ENCODE results near the gene SLC9C2.
"Not testable (repeated sequence)": the region's sequence is repeated elsewhere in the genome, so short reads cannot be mapped to it uniquely, and the experiment has no call there.

Gene SLC9C2, protein sequence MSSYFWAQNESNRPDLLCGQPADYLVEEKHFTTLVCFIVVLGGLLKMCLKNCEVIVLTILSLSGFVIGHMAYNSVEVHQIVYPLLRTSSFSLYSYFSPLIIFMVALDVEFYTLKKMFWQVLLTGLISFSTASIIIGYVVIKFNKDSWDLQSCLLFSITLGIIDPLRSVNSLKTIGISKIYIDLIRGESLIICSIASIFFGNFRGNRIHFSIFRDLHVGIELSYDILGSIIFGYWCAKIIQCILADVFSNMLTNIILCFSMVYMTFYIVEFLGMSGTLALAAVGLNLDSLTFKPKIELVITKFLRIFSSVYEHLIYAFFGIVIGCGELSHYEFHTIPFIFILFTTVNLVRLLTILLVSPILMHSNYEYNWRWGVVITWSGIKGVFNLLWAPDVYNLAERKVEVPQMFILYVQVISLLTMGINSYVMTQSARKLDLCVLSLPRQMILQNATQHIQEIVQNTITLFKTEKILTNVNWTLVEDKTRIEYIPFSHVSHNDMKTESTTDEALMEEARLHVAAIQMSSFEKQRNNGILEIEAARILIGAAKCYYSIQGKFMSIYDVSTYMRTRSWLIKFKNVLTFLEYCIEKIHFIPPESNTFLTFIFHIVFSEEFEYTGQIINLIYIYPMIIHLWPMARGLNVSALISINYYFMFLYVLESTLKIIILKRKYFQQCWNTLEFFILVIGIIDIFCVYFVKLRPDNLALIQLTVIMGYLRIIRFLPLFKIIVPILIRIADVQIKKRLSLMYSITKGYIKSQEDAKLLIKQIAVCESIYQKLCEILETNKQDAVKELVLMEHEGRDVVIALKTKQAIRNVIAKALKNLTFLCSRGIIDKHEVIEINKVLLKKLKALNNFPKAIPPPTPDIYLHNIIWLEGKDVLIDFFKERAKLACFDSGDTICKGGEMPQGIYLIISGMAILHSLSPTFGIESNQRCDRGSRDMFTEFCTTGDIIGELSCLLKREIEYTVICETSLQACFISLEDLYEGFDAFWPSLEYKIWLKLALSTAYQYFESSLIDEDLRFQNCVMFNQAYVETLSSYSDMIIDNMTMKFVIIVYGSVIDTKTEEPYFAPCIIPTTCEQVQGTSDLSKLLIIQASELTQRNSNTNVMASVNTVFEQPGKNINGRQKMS

DNA sequence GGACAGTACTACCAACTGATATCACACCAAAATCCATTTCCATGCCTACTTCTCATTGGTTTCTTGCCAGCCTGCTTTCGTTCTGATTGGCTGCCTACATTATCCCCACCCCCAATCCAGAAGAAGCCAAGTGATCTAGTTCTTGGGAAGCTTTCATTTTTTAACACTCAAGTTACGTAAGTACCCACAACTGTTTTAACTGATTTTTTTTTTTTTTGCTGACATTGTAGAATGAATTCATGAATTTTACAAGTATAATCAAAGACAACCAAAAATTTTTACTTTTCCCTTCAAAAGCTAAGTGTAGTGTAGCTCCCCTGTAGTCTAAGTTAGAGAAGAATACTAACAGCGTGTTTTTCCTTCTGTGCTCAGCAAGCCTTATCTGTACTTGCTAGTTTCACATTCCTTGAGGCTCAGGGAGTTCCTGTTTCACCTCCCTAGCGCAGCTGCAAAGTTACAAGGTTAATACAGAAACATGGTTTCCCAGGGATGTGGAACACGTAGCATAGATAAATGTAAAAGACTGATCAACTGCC lies at the start of gene SLC9C2:
Gene SLC9C2, minus strand, starts transcription at position 17 of the 536 bp plus-strand sequence. CDS start 1,296 bp downstream, outside the sequence.
- Histone ChIP-seq H3K4me1 (no peaks in the 10 kb centered on the region), H3K27me3 (no peaks in the 10 kb centered on the region), H3K9me3 (no peaks in the 10 kb centered on the region), H3K36me3 (no peaks in the 10 kb centered on the region), H3K27ac (no peak within 1 kb of the TSS), H3K4me3 (peak within 1 kb of the TSS in 1 of 2 donors; percentile 15)
- TF ChIP-seq, protein P1, sequence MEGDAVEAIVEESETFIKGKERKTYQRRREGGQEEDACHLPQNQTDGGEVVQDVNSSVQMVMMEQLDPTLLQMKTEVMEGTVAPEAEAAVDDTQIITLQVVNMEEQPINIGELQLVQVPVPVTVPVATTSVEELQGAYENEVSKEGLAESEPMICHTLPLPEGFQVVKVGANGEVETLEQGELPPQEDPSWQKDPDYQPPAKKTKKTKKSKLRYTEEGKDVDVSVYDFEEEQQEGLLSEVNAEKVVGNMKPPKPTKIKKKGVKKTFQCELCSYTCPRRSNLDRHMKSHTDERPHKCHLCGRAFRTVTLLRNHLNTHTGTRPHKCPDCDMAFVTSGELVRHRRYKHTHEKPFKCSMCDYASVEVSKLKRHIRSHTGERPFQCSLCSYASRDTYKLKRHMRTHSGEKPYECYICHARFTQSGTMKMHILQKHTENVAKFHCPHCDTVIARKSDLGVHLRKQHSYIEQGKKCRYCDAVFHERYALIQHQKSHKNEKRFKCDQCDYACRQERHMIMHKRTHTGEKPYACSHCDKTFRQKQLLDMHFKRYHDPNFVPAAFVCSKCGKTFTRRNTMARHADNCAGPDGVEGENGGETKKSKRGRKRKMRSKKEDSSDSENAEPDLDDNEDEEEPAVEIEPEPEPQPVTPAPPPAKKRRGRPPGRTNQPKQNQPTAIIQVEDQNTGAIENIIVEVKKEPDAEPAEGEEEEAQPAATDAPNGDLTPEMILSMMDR (IDR thresholded peaks at IDR 0.05): no peak
- no peak for DNase-seq
- intact Hi-C loops (cut with DNase I; ENCODE audit: low total_unique reads): no loop called here

DNA sequence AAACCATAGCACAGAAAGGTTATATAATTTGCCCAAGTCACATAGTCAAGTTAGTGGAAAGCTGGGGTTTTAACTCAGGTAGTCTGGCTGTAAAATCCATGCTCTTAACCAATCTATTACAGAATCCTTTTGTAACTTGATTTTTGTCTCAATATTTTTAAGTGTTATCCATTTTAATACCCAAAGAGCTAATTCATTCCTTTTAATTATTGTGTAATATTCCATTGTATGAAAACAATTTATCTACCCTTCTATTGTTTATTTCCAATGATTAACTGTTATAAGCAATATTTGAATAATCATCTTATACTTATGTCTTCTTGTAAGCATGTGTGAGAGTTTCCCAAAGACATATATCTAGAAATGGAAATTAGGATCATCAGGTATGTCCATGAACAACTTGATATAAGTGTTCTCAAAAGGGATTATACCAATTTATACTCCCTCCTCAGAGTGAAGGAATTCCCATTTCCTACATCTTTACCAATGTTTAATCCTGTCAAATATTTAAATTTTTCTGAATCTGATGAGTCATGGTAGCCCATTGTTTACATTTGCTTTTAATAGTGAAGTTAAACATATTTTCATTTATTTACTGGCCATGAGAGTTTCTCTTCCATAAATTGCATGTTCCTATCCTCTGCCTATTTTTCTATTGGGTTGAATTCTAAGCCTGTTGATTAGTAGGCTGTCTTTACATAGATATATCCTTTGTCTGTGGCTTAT lies 46.2 kb upstream of the SLC9C2 start:
- intact Hi-C loops (cut with DNase I; ENCODE audit: low total_unique reads): no loop called here
- Histone ChIP-seq H3K27me3 (no peaks in the 10 kb centered on the region), H3K36me3 (no peaks in the 10 kb centered on the region), H3K4me1 (no peaks in the 10 kb centered on the region), H3K9me3 (no peaks in the 10 kb centered on the region), H3K27ac (no peak overlapping the region), H3K4me3 (no peak overlapping the region)
- DNase-seq: no peak
- TF ChIP-seq, protein P1 (IDR thresholded peaks at IDR 0.05): no peak

DNA sequence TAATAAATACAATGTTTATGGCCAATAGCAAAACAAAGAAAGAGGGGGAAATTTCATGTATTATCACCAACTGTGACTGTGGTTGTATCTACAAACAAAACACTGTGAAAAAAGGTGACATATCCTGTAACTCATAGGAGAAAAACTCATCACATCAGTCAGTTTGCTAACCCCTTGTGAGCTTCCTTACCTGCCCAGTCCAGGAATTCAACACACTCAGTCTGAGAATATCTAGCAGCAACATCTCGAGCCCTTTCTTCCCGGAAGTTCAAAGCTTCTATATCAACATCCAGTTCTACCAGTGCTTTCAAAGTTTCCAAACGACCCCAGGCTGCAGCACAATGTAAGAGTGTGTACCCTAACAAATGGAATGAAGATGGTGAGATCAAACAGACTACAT lies 43.8 kb upstream of the SLC9C2 start:
- TF ChIP-seq, protein P1 (IDR thresholded peaks at IDR 0.05): no peak
- Histone ChIP-seq H3K27me3 (no peaks in the 10 kb centered on the region), H3K9me3 (no peaks in the 10 kb centered on the region), H3K4me1 (no peaks in the 10 kb centered on the region), H3K4me3 (no peak overlapping the region), H3K27ac (no peak overlapping the region), H3K36me3 (no peaks in the 10 kb centered on the region)
- no peak for DNase-seq
- intact Hi-C loops (cut with DNase I; ENCODE audit: low total_unique reads): no loop called here

DNA sequence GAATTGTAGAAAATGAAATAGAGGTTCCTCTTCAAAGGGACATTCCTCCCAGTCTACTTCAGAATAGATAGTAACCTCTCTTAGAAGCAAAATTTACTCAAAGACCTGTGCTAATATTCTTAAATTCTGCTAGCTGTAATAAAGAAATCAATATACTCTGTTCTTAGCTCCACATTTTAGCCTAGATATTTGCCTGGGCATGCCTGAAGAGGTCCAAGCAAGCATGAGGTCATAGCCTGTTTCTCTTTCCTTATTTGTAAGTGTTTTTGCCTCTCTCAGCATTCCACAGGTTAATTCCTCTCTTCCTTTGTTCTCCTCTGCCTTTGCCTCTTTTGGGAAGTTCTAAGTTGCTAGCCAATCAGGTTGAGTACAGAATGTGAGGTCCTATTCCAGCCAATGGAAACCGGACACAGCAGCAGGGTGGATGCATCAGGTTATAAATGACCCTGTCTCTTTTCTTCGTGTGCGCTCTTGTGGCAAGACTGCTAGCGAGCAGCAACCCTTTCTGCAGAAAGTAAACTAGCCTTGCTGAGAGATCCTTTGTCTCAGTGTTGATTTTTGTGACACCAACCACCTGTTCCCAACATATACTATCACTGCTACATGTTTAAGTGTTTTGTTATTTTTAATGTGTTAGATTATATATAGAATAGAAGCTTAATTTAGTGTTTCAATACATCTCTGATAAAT lies 39.7 kb upstream of the SLC9C2 start:
- intact Hi-C loops (cut with DNase I; ENCODE audit: low total_unique reads); H3K27me3 ChIP-seq; H3K36me3 ChIP-seq; H3K4me1 ChIP-seq; DNase-seq; H3K9me3 ChIP-seq; H3K4me3 ChIP-seq; H3K27ac ChIP-seq: not testable (repeated sequence)

DNA sequence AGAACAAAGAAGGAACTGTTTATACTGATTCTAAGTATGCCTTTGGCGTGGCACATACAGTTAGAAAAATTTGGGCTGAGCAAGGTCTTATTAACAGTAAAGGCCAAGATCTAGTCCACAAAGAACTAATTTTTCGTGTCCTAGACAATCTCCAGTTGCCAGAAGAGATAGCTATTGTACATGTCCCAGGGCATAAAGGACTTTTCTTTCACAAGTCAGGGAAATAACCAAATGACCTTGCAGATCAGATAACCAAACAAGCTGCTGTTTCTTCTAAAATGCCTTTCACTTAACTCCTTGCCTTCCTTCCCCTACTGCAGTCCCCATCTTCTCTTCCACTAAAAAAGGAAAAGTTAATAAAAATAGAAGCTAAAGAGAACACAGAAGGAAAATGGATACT lies 36.2 kb upstream of the SLC9C2 start:
- H3K9me3 ChIP-seq: peaks cover 0 to 10% (median 0%) of the 10 kb centered on the region in 3 donors
- H3K36me3 ChIP-seq: no peaks in the 10 kb centered on the region
- H3K27ac ChIP-seq: no peak overlapping the region
- TF ChIP-seq, protein P1 (IDR thresholded peaks at IDR 0.05): no peak
- no peak overlapping the region for H3K4me3 ChIP-seq
- no peaks in the 10 kb centered on the region for H3K27me3 ChIP-seq
- no peak for DNase-seq
- intact Hi-C loops (cut with DNase I; ENCODE audit: low total_unique reads): no loop called here
- no peaks in the 10 kb centered on the region for H3K4me1 ChIP-seq

All from tibial artery (tissue), 4 donors.